Muscle layer of colon (tissue), 2 donors: ENCODE results near the gene CDH18.
"Not testable (repeated sequence)": the region's sequence is repeated elsewhere in the genome, so short reads cannot be mapped to it uniquely, and the experiment has no call there.

Experiments
- H3K27ac ChIP-seq: one replicate; pipeline ENCODE4 v1.7.0; 2013; ENCODE audit warnings: low read depth, mild to moderate bottlenecking, low read length, moderate library complexity
- H3K27me3 ChIP-seq, 2 donors: one replicate each; pipeline ENCODE4 v1.7.0; 2013; ENCODE audit warnings: low read length in 2 of 2, mild to moderate bottlenecking in 2 of 2; ENCODE audit not compliant: insufficient read depth in 2 of 2, control insufficient read depth in 1 of 2
- H3K36me3 ChIP-seq: one replicate; pipeline ENCODE4 v1.7.0; 2013; ENCODE audit warnings: mild to moderate bottlenecking, low read length; ENCODE audit not compliant: insufficient read depth
- H3K4me1 ChIP-seq: one replicate; pipeline ENCODE4 v1.7.0; 2013; ENCODE audit warnings: mild to moderate bottlenecking, low read length; ENCODE audit not compliant: insufficient read depth
- H3K4me3 ChIP-seq, 2 donors: one replicate each; pipeline ENCODE4 v1.7.0; 2013; ENCODE audit warnings: low read length in 2 of 2, low read depth in 1 of 2, mild to moderate bottlenecking in 1 of 2, moderate library complexity in 1 of 2
- H3K9ac ChIP-seq: one replicate; pipeline ENCODE4 v1.7.0; 2013; ENCODE audit warnings: low read length
- H3K9me3 ChIP-seq: one replicate; pipeline ENCODE4 v1.7.0; 2013; ENCODE audit warnings: mild to moderate bottlenecking, low read length
- donor health status: abdominal sarcoma.
- donor health status: Adenocarcinoma of cecum.

CDH18 gene

GRCh38 chr5:19776886-19777285 lies 211.1 kb downstream of the CDH18 start:
- not testable (repeated sequence) for H3K36me3 ChIP-seq

GRCh38 chr5:19771174-19771835 lies 216.7 kb downstream of the CDH18 start:
- Histone ChIP-seq H3K27me3 (no peaks in the 10 kb centered on the region), H3K9ac (no peak overlapping the region)

More at GRCh38 chr5:19776886-19777285, 211.1 kb downstream of the CDH18 start:
- H3K9ac ChIP-seq, H3K9me3 ChIP-seq, H3K4me1 ChIP-seq, H3K27ac ChIP-seq, H3K4me3 ChIP-seq, H3K27me3 ChIP-seq: not testable (repeated sequence)

GRCh38 chr5:19770396-19770795 lies 217.6 kb downstream of the CDH18 start:
- Histone ChIP-seq H3K4me1 (no peaks in the 10 kb centered on the region), H3K4me3 (no peak overlapping the region), H3K36me3 (no peaks in the 10 kb centered on the region), H3K27me3 (no peaks in the 10 kb centered on the region), H3K9me3 (no peaks in the 10 kb centered on the region), H3K9ac (no peak overlapping the region), H3K27ac (no peak overlapping the region)

More at GRCh38 chr5:19771174-19771835, 216.7 kb downstream of the CDH18 start:
- H3K36me3 ChIP-seq = no peaks in the 10 kb centered on the region
- H3K4me3 ChIP-seq = no peak overlapping the region
- H3K9me3 ChIP-seq = no peaks in the 10 kb centered on the region
- H3K27ac ChIP-seq = no peak overlapping the region
- no peaks in the 10 kb centered on the region for H3K4me1 ChIP-seq

- Histone ChIP-seq H3K27ac (no peak overlapping the region), H3K9ac (no peak overlapping the region), H3K4me3 (no peak overlapping the region), H3K9me3 (no peaks in the 10 kb centered on the region), H3K27me3 (no peaks in the 10 kb centered on the region), H3K4me1 (no peaks in the 10 kb centered on the region), H3K36me3 (no peaks in the 10 kb centered on the region)
Observed at GRCh38 chr5:19767987-19768386, 220.0 kb downstream of the CDH18 start.

- Histone ChIP-seq H3K9ac (no peak overlapping the region), H3K4me1 (no peaks in the 10 kb centered on the region), H3K9me3 (no peaks in the 10 kb centered on the region)
Observed at GRCh38 chr5:19753579-19753978, 234.4 kb downstream of the CDH18 start.

GRCh38 chr5:19751326-19751725 lies 236.7 kb downstream of the CDH18 start:
- Histone ChIP-seq H3K4me1 (no peaks in the 10 kb centered on the region), H3K36me3 (no peaks in the 10 kb centered on the region), H3K27ac (no peak overlapping the region), H3K4me3 (no peak overlapping the region), H3K9me3 (no peaks in the 10 kb centered on the region), H3K9ac (no peak overlapping the region), H3K27me3 (no peaks in the 10 kb centered on the region)

More at GRCh38 chr5:19753579-19753978, 234.4 kb downstream of the CDH18 start:
- Histone ChIP-seq H3K36me3 (no peaks in the 10 kb centered on the region), H3K27ac (no peak overlapping the region), H3K27me3 (no peaks in the 10 kb centered on the region), H3K4me3 (no peak overlapping the region)

- Histone ChIP-seq H3K9ac (no peak overlapping the region), H3K36me3 (no peaks in the 10 kb centered on the region), H3K27me3 (no peaks in the 10 kb centered on the region), H3K9me3 (no peaks in the 10 kb centered on the region), H3K4me1 (no peaks in the 10 kb centered on the region), H3K27ac (no peak overlapping the region), H3K4me3 (no peak overlapping the region)
Observed at GRCh38 chr5:19745247-19745646, 242.8 kb downstream of the CDH18 start.

GRCh38 chr5:19739671-19740070 lies 248.3 kb downstream of the CDH18 start:
- Histone ChIP-seq H3K27ac (no peak overlapping the region), H3K9me3 (no peaks in the 10 kb centered on the region), H3K4me1 (no peaks in the 10 kb centered on the region), H3K9ac (no peak overlapping the region), H3K27me3 (no peaks in the 10 kb centered on the region), H3K4me3 (no peak overlapping the region), H3K36me3 (no peaks in the 10 kb centered on the region)

GRCh38 chr5:19734776-19735175 lies 253.2 kb downstream of the CDH18 start:
- Histone ChIP-seq H3K27ac (no peak overlapping the region), H3K27me3 (no peaks in the 10 kb centered on the region), H3K9ac (no peak overlapping the region), H3K9me3 (no peaks in the 10 kb centered on the region), H3K4me1 (no peaks in the 10 kb centered on the region), H3K4me3 (no peak overlapping the region), H3K36me3 (no peaks in the 10 kb centered on the region)

- Histone ChIP-seq H3K36me3 (no peaks in the 10 kb centered on the region), H3K27me3 (no peaks in the 10 kb centered on the region), H3K9ac (no peak overlapping the region), H3K9me3 (no peaks in the 10 kb centered on the region), H3K4me3 (no peak overlapping the region), H3K4me1 (no peaks in the 10 kb centered on the region), H3K27ac (no peak overlapping the region)
Observed at GRCh38 chr5:19733612-19734495, 254.1 kb downstream of the CDH18 start.

GRCh38 chr5:19728571-19728970 lies 259.4 kb downstream of the CDH18 start:
- H3K27ac ChIP-seq = no peak overlapping the region
- H3K36me3 ChIP-seq = no peaks in the 10 kb centered on the region
- H3K4me1 ChIP-seq = no peaks in the 10 kb centered on the region
- H3K9ac ChIP-seq = no peak overlapping the region
- H3K9me3 ChIP-seq = no peaks in the 10 kb centered on the region
- no peaks in the 10 kb centered on the region for H3K27me3 ChIP-seq
- no peak overlapping the region for H3K4me3 ChIP-seq
